K562 (cell line): ENCODE data around the gene P2RX1. TPM values are rescaled to one million over a fixed set of nuclear protein-coding genes. Genes with fewer than 3 reads are reported as not detected.

Experiments used
- ATAC-seq: fragments of 200-7000 bp; cut with Tn5 transposase; 3 replicates; pipeline ENCODE4 v1.9.1; 2020; ENCODE audit warnings: moderate library complexity
- BruUV-seq: library from RNA; stranded (reverse); fragments of 400-500 nt; replicated peaks from 2 replicates; lab custom pipeline; 2021; lab: Mats Ljungman, UMichigan
- CTCF ChIA-PET: fragments of 300-600 bp; formaldehyde crosslinking; extraction: SDS; loops from one replicate; lab custom pipeline; 2021; ENCODE audit warnings: low intra/inter-chr PET ratio; lab: Yijun Ruan, JAX
- POLR2A ChIA-PET: fragments of 300-600, 350-650 bp; sonication (Branson Sonifier 250); formaldehyde crosslinking; extraction: SDS; loops from one replicate; lab custom pipeline; 2021; ENCODE audit warnings: antibody characterized with exemption, inconsistent platforms; lab: Yijun Ruan, JAX
- DNase-seq, 4 experiments: peaks; one replicate each; pipeline versions ENCODE4 v3.0.0 to v3.0.0-alpha.2; 2011 to 2018; ENCODE audit warnings: low spot score in 3 of 4, mixed read lengths in 3 of 4; ENCODE audit errors: extremely low read depth in 1 of 4
- FAIRE-seq: peaks from 2 replicates; lab custom pipeline; 2011; peaks lifted over from hg19 to GRCh38; lab: Jason Lieb, UNC
- H2AFZ ChIP-seq: 2 replicates; pipeline ENCODE4 v1.6.0; 2011; ENCODE audit warnings: low read depth, low read length, control low read depth, inconsistent platforms
- H3K27ac ChIP-seq: fragments of 200-600 bp; 3 replicates; pipeline ENCODE4 v1.8.0; 2011; ENCODE audit warnings: low read depth, mild to moderate bottlenecking, control low read depth, inconsistent platforms, low read length, moderate library complexity, mixed read lengths; ENCODE audit errors: extremely low read depth
- H3K27me3 ChIP-seq, 2 experiments: fragments of 300-600 bp in 1 of 2; 2 replicates in 1 of 2; 3 replicates in 1 of 2; pipeline versions ENCODE4 v1.6.0 to v1.8.0; 2011; ENCODE audit warnings: inconsistent platforms in 2 of 2, low read length in 2 of 2, mild to moderate bottlenecking in 1 of 2, mixed read lengths in 1 of 2, moderate library complexity in 1 of 2; ENCODE audit not compliant: control insufficient read depth in 2 of 2, insufficient read depth in 2 of 2
- H3K36me3 ChIP-seq: fragments of 300-600 bp; 3 replicates; pipeline ENCODE4 v1.8.0; 2011; ENCODE audit warnings: mild to moderate bottlenecking, low read length, inconsistent platforms; ENCODE audit not compliant: control insufficient read depth, insufficient read depth
- H3K4me1 ChIP-seq, 2 experiments: fragments of 200-600 bp in 1 of 2; replicated peaks in 1 of 2; 2 replicates in 1 of 2; 3 replicates in 1 of 2; pipeline versions ENCODE4 v1.5.1 to v1.8.0; 2011; ENCODE audit warnings: inconsistent platforms in 2 of 2, low read length in 2 of 2, mild to moderate bottlenecking in 1 of 2, mixed read lengths in 1 of 2, moderate library complexity in 1 of 2; ENCODE audit not compliant: control insufficient read depth in 2 of 2, insufficient read depth in 2 of 2
- H3K4me2 ChIP-seq: 2 replicates; pipeline ENCODE4 v1.6.1; 2011; ENCODE audit warnings: low read length, control low read depth, inconsistent platforms, mixed read lengths; ENCODE audit not compliant: insufficient read depth
- H3K4me3 ChIP-seq: fragments of 200-600 bp; sonication (generic), shearing (Covaris generic); 2 replicates; pipeline ENCODE4 v1.5.1; 2016; ENCODE audit warnings: control low read depth, inconsistent platforms
- H3K79me2 ChIP-seq: fragments of 200-600 bp; 3 replicates; pipeline ENCODE4 v1.8.0; 2011; ENCODE audit warnings: low read length, inconsistent platforms; ENCODE audit not compliant: control insufficient read depth, insufficient read depth
- H3K9ac ChIP-seq, 2 experiments: 2 replicates each; pipeline versions ENCODE4 v1.6.0 to v1.6.1; 2011; ENCODE audit warnings: low read depth in 2 of 2, low read length in 2 of 2, control low read depth in 1 of 2, inconsistent platforms in 1 of 2, mild to moderate bottlenecking in 1 of 2, mixed read lengths in 1 of 2; ENCODE audit not compliant: insufficient read depth in 1 of 2
- H3K9me1 ChIP-seq: one replicate; pipeline ENCODE4 v1.6.0; 2011; ENCODE audit warnings: inconsistent platforms, mild to moderate bottlenecking, low read length, moderate library complexity; ENCODE audit not compliant: control insufficient read depth, insufficient read depth
- H3K9me3 ChIP-seq: replicated peaks from 2 replicates; pipeline ENCODE4 v1.5.1; 2011; ENCODE audit warnings: low read depth, low read length, inconsistent platforms; ENCODE audit not compliant: control insufficient read depth, insufficient read depth
- H4K20me1 ChIP-seq: replicated peaks from 2 replicates; pipeline ENCODE4 v1.6.1; 2011; ENCODE audit warnings: low read length, inconsistent platforms, mixed read lengths; ENCODE audit not compliant: control insufficient read depth, insufficient read depth
- NBN ChIP-seq: fragments of 450-650 bp; IDR thresholded peaks from 2 replicates; pipeline ENCODE4 v1.6.1; 2016; ENCODE audit warnings: low read depth, mild to moderate bottlenecking
- NFXL1 ChIP-seq: fragments of 450-650 bp; formaldehyde crosslinking; IDR thresholded peaks from 2 replicates; pipeline ENCODE4 v1.4.0; 2021; ENCODE audit warnings: mild to moderate bottlenecking
- POLR3A ChIP-seq: IDR thresholded peaks from 2 replicates; pipeline ENCODE4 v1.6.1; 2011; ENCODE audit warnings: borderline replicate concordance, mild to moderate bottlenecking, moderate library complexity; ENCODE audit not compliant: insufficient read length, insufficient read depth; ENCODE audit errors: extremely low read depth
- SRSF9 ChIP-seq: fragments of 200-400 bp; formaldehyde crosslinking; IDR thresholded peaks from 2 replicates; pipeline ENCODE4 v1.6.1; 2017; ENCODE audit warnings: low read depth, low read length, borderline replicate concordance
- TAF1 ChIP-seq: IDR thresholded peaks from 2 replicates; pipeline ENCODE4 v1.6.1; 2011; ENCODE audit warnings: mild to moderate bottlenecking, low read length, moderate library complexity; ENCODE audit not compliant: insufficient read depth, control insufficient read depth, severe bottlenecking; ENCODE audit errors: extremely low read depth
- ZKSCAN1 ChIP-seq: fragments of 150-350 bp; IDR thresholded peaks from 2 replicates; pipeline ENCODE4 v1.6.1; 2016; ENCODE audit warnings: low read depth, low read length
- ZNF316 ChIP-seq: fragments of 450-650 bp; IDR thresholded peaks from 2 replicates; pipeline ENCODE4 v1.6.1; 2016
- ZNF511 ChIP-seq: sonication (generic); formaldehyde crosslinking; IDR thresholded peaks from 2 replicates; pipeline ENCODE4 v1.8.0; 2022; ENCODE audit warnings: mild to moderate bottlenecking, missing genetic modification reagents
- WGBS: fragments of 100-300 bp; shearing (Covaris generic); methylation state at CpG from one replicate; pipeline ENCODE4 v1.1.6; 2016; ENCODE audit warnings: low coverage, mixed read lengths; ENCODE audit not compliant: insufficient coverage; ENCODE audit errors: missing lambda C conversion rate; 5-methylcytosine and 5-hydroxymethylcytosine counted together
- in situ Hi-C: fragments of 300-500 bp; cut with MboI; formaldehyde crosslinking; loops from 4 replicates; pipeline ENCODE4 v1.15.0; 2018; ENCODE audit warnings: inconsistent platforms, mixed read lengths
- intact Hi-C: fragments of 100-400 bp; cut with micrococcal nuclease; formaldehyde crosslinking; loops from 2 replicates; pipeline ENCODE4 v1.14.2; 2022
- polyA plus RNA-seq, 8 experiments: library from polyadenylated mRNA; depleted of rRNA in 4 of 8; stranded (reverse) in 5 of 8; unstranded in 3 of 8; fragments of >200 nt; fragmentation: Nextera tagmentation in 2 of 8; fragmentation: Illumina TruSeq in 1 of 8; extraction: Ambion mirVana in 2 of 8; extraction: Trizol in 1 of 8; gene quantifications; 2 replicates each; pipeline versions ENCODE4 v1.2.1 to v1.2.3, GENCODE V29; 2011 to 2014; ENCODE audit warnings: inconsistent platforms in 1 of 8, missing spikeins in 1 of 8
- total RNA-seq, 7 experiments: library from RNA; depleted of rRNA in 6 of 7; stranded (reverse); fragments of >200 nt in 6 of 7; fragmentation: Illumina TruSeq in 2 of 7; extraction: Trizol in 2 of 7; gene quantifications; 2 replicates each; pipeline versions ENCODE4 v1.2.1 to v1.2.3, GENCODE V29; 2011 to 2021; ENCODE audit warnings: low replicate concordance in 1 of 7
- TF ChIP-seq, protein P1 (sequence below): fragments of 450-650 bp; formaldehyde crosslinking; IDR thresholded peaks from 2 replicates; pipeline ENCODE4 v1.4.0; 2022; ENCODE audit warnings: missing genetic modification characterization
- TF ChIP-seq, protein P2 (sequence below): fragments of 450-650 bp; formaldehyde crosslinking; conservative IDR thresholded peaks from 2 replicates; pipeline ENCODE4 v1.4.0; 2022; ENCODE audit warnings: mild to moderate bottlenecking, missing genetic modification characterization

P2RX1 gene
- total and polyA plus RNA-seq, 9 of the 15 experiments (the other 6 are each of a cell fraction or from before 2014, with no cell fraction given): 0.27 to 20.3 (median 10.3) TPM

DNA sequence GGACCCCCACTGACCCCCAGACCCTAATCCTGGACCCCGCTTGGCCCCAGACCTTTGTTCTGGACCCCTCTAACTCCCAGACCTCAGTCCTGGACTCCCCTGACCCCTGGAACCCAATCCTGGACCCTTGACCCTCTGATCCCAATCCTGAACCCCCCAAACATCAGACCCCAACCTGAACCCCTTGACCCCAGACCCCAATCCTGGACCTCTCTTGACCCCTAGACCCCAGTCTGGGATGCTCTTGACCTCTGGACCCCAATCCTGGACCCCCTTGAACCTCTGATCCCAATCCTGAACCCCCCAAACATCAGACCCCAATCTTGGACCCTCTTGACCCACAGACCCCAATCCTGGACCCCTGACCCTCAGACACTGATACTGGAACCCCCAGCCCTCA lies 13.5 kb upstream of the P2RX1 start:
- peaks cover 2 to 24% of the 10 kb centered on the region in 2 experiments; a peak in 2 of 5 replicates for H3K4me1 ChIP-seq
- no CpG with 5 or more reads among the region's 1 CpG for WGBS
- H3K36me3 ChIP-seq: peaks cover 37% of the 10 kb centered on the region; the same call in 2 of the 3 replicates
- H3K79me2 ChIP-seq: no peaks in the 10 kb centered on the region
- no peak overlapping the region for H3K4me3 ChIP-seq
- no peak overlapping the region for H2AFZ ChIP-seq
- TF ChIP-seq ZNF511: no peak
- no peak for TF ChIP-seq ZNF316
- no peak for TF ChIP-seq ZKSCAN1
- TF ChIP-seq POLR3A: no peak
- 0 out of 2 replicates have a peak, but pooled peaks have one; percentile 1 for TF ChIP-seq NFXL1 (CRISPR knock-in tag)
- no peak for TF ChIP-seq SRSF9
- TF ChIP-seq TAF1: no peak
- TF ChIP-seq NBN: no peak
- TF ChIP-seq, protein P1, sequence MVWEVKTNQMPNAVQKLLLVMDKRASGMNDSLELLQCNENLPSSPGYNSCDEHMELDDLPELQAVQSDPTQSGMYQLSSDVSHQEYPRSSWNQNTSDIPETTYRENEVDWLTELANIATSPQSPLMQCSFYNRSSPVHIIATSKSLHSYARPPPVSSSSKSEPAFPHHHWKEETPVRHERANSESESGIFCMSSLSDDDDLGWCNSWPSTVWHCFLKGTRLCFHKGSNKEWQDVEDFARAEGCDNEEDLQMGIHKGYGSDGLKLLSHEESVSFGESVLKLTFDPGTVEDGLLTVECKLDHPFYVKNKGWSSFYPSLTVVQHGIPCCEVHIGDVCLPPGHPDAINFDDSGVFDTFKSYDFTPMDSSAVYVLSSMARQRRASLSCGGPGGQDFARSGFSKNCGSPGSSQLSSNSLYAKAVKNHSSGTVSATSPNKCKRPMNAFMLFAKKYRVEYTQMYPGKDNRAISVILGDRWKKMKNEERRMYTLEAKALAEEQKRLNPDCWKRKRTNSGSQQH (CRISPR knock-in tag): peak; percentile 10; the same call in 1 of the 2 replicates
- TF ChIP-seq, protein P2, sequence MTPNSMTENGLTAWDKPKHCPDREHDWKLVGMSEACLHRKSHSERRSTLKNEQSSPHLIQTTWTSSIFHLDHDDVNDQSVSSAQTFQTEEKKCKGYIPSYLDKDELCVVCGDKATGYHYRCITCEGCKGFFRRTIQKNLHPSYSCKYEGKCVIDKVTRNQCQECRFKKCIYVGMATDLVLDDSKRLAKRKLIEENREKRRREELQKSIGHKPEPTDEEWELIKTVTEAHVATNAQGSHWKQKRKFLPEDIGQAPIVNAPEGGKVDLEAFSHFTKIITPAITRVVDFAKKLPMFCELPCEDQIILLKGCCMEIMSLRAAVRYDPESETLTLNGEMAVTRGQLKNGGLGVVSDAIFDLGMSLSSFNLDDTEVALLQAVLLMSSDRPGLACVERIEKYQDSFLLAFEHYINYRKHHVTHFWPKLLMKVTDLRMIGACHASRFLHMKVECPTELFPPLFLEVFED (CRISPR knock-in tag): 0 out of 2 replicates have a peak, but pooled peaks have one; percentile 5
- intact Hi-C loops (no loop called here), in situ Hi-C loops (no loop called here)
- H3K27ac ChIP-seq: no peak overlapping the region
- H3K9me1 ChIP-seq: no peaks in the 10 kb centered on the region
- H3K9me3 ChIP-seq: no peaks in the 10 kb centered on the region
- H3K4me2 ChIP-seq: no peak overlapping the region
- no TSS peak for BruUV-seq
- ATAC-seq: no peak
- no peak overlapping the region for H3K9ac ChIP-seq
- no peak for DNase-seq
- no peak for FAIRE-seq
- ChIA-PET POLR2A (interaction anchor here (0.6 kb wide), 1 partner anchor 63 kb away, joined by 3 read pairs; no protein-coding TSS in a partner anchor), CTCF (no interaction called here)
- H3K27me3 ChIP-seq: no peaks in the 10 kb centered on the region
- H4K20me1 ChIP-seq: no peaks in the 10 kb centered on the region
